WI38 (cell line): ENCODE measurements around the gene CFAP100.

ENCODE experiments used
- H3K4me3 ChIP-seq: 2 replicates; pipeline ENCODE4 v1.5.1; 2011; ENCODE audit warnings: low read depth, mild to moderate bottlenecking, control low read depth, low read length
- TF ChIP-seq, protein P1 (sequence below): IDR thresholded peaks from 2 replicates; pipeline ENCODE4 v1.5.1; 2012; ENCODE audit warnings: low read depth, mild to moderate bottlenecking, control low read depth, low read length

Gene CFAP100

DNA sequence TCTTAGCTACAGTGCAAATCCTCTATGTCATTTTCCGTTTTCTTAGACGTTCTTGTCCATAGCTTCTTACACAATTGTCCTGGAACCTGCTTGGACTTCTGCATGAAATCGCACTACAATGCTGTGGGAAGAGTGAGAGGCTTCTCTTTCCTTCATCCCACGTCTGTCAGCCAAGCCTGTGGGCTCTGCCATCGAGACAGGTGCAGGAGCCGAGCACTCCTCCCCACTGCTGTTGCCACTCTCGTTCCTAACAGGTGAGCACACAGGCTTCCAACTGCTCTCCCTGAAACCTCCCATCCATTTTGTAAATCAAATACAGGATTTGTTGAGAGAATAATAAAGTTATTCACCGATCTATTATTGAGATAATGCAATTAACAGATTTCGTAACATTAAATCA, 57.5 kb downstream of the CFAP100 start:
- no peak overlapping the region for H3K4me3 ChIP-seq
- TF ChIP-seq, protein P1, sequence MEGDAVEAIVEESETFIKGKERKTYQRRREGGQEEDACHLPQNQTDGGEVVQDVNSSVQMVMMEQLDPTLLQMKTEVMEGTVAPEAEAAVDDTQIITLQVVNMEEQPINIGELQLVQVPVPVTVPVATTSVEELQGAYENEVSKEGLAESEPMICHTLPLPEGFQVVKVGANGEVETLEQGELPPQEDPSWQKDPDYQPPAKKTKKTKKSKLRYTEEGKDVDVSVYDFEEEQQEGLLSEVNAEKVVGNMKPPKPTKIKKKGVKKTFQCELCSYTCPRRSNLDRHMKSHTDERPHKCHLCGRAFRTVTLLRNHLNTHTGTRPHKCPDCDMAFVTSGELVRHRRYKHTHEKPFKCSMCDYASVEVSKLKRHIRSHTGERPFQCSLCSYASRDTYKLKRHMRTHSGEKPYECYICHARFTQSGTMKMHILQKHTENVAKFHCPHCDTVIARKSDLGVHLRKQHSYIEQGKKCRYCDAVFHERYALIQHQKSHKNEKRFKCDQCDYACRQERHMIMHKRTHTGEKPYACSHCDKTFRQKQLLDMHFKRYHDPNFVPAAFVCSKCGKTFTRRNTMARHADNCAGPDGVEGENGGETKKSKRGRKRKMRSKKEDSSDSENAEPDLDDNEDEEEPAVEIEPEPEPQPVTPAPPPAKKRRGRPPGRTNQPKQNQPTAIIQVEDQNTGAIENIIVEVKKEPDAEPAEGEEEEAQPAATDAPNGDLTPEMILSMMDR: no peak

DNA sequence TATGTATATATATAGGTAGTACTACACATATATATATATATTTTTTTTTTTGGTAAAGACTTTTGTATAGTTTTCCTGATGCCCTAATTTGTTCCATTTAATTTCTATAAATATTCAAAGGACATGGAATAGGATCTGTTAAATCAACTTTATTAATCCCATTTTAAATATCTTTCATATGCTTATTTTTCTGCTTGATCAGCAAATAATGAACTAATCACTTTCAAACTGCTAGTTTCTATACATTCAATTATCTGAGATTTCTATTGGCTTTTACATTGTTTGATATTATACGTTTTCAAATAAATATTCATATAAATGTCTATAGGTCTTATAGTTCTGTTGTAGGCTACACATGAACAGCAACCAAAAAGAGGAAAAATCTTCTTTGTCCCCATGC, 59.3 kb downstream of the CFAP100 start:
- TF ChIP-seq, protein P1: no peak
- H3K4me3 ChIP-seq: no peak overlapping the region

DNA sequence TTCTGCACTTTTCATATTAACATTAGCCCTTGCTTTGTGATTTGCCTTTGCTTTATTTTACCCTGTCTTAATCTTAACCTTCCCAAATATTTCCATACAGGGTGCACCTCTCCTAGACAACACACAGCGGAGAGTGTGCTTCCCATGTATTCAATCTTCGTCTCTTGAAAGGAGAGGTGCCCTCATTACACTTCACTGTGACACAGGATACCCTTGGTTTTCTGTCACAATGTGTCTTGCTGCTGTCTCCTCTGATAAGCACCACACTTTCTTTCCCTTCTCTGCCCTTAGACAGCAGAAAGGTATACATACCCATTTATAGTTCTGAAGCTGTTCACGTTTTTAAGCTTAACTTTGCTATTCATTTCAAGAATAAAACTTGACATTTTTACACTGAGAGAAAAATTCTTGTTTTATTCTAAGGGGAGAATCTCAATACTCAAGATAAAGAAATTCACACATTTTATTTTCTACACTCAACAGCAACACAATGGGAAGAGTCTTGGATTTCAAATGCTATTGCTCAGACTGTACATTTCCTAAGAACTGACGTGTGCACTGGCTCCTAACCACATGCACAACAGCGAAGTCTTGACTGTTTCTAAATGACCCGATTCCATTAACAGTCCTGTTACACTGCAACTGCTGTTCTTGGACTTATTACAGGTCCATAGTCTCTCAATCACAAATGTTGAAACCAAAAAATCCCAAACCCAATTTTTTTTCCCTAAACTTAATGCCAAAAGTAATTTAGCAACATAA, 59.9 kb downstream of the CFAP100 start:
- TF ChIP-seq, protein P1: no peak
- H3K4me3 ChIP-seq: no peak overlapping the region

DNA sequence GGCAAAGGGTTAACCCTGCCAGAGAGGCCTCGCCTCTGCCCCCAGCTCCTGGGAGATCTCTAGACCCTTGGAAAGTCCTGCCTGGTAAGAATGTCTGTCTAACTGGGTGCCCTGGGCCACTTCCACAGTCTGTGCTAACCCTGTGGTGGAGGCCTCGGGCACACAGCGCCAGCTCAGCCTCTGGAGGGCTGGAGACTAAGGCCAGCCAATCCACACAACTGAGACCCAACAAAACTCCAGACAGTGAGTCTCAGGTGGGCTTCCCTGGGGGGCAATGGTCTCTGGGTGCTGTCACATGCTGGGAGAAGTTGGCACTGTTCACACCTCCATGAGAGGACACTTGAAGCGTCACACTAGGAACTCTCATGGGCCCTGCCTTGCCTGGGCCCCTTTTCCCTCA, 61.5 kb downstream of the CFAP100 start:
- no peak overlapping the region for H3K4me3 ChIP-seq
- TF ChIP-seq, protein P1: no peak

DNA sequence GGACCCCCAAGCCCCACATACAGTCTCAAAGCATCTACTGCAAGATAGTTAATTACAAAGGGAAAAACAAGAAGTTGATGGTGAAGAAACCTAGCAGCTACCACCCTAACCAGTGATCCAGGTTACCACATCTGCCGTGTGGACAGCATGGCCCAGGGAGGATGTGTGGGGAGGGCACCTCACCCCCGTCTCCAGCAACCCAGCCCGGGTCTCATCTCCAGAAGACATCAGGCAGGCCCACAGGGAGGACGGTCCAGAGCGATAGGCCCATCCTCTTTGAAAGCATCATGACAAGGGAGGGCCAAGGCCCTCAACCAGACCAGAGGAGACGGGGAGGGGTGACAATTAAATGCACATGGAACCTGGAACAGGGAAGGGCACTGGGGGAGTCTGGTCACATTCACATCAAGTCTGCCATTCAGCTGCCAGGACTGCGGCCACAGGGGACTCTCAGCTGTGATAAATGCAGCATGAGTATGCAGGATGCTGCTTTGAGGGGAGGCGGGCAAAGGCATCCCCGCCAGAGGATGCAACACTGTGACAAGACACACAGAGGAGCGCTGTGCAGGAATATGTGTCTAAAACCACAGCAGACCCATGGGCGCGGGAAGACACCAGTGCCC, 62.2 kb downstream of the CFAP100 start:
- H3K4me3 ChIP-seq: no peak overlapping the region
- TF ChIP-seq, protein P1: no peak

DNA sequence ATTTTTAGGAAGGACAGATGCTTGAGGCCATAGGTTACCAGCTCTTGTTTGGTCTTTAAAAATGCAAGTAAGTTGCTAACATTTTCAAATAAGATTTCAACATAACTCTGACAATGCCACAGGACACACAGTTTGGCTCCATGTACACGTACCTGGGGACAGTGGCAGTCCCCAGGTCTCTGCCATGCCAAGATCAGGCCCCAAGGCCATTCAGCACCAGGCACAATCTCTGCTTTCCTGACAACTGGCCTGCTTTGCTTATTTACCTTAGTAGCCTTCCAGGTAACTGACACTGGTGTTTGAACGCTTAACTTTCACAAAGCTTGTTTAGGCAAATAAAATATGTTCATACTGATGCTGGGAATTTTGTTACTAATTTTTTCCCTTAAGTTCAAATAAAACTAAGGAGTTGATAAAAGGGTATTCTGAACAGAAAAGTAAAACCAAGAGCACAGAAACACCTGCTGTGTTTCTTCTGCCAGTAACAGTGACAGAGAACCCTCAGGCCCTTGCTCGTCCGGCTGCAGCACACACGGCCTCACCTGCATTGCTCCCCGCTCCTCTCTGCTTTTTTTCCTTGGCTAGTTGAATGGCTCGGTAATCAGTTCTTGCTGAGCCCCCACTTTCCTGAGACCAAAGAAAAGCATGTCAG, 64.5 kb downstream of the CFAP100 start:
- TF ChIP-seq, protein P1: no peak
- H3K4me3 ChIP-seq: no peak overlapping the region

DNA sequence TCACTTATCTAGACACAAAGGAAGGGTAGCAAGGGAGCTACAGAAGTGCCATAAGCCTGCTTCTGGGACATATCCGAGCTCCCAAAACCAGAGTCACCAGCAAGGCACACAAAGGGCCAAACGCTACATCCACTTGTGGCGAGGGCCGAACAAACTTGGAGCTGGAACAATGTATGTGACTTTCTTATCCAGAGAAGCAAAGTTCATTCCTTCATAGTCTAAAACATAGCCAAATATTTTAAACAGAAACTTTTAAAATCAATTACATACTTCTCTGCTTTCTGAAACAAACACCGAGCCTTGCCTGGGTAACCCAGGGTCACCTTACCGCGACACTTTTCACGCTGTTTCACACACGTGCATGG, 65.0 kb downstream of the CFAP100 start:
- TF ChIP-seq, protein P1: no peak
- H3K4me3 ChIP-seq: no peak overlapping the region
